ENCODE measurements around the gene R3HDM2. TPM values are rescaled to one million over a fixed set of nuclear protein-coding genes. Genes with fewer than 3 reads are reported as not detected.
A peak's percentile ranks its signal among the peaks of the same experiment; 100 is the strongest.
"Not testable (repeated sequence)": the region's sequence is repeated elsewhere in the genome, so short reads cannot be mapped to it uniquely, and the experiment has no call there.

Gene R3HDM2
- total RNA-seq, 1 experiment from 2014 or later = 9.5 TPM

DNA sequence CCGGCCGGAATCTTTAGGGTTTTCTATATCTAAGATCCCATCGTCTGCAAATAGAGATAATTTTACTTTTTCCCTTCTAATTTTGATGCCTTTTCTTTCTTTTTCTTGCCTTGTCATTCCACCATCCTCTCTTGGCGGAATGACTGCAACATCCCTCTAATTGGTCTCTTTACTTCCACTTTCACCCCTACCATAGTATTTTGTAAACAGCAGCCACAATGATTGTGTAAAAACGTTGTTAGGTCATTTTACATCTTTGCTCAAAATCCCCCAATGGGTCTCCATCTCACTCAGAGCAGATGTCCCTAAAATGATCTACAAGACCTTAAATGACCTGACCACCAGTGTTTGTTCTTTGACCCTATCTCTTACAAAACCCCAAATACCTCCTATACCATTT lies 99.9 kb downstream of the R3HDM2 start:
- DNase-seq (ENCODE audit: low spot score) = no peak

DNA sequence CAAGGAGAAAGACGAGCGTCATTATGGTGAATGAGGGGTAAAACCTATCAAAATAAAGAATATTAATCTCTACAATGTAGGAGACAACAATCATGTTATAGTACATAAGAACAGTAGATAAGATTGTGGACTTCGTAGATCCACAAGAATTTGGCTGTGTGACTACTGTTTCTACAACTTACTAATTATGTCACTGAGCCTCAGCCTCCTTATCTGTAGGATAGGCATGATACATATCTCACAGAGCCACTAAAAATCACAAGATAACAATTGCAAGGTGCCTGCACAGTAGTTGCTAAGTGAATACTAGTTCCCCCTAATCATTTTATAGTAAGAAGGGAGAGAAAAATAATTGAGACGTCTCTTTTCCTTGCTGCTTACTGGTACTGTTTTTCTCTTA lies 101.6 kb downstream of the R3HDM2 start:
- DNase-seq (ENCODE audit: low spot score) = no peak

- DNase-seq (ENCODE audit: low spot score) = no peak
These were observed 105.4 kb downstream of the R3HDM2 start for GRCh38 chr12:57325395-57325794.

DNA sequence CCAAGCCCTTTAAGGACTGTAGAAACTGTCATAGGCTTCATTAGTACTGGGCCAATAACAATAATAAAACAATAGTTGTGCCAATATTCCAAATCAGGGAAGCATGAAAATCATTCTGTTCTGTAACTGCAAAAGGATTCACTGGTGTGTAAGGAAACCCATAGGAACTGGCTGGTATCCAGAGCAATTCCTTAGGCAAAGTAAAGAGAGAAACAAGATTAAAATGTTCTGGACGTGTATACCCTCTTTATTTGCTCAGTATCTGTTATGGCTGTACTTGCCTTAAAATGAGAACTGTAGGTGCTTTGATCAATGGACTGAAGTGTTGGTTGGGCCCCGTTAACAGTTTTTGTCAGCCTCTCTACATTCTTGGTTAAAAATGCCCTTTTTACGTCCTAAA lies 107.4 kb downstream of the R3HDM2 start:
- no peak for DNase-seq (ENCODE audit: low spot score)

- DNase-seq (ENCODE audit: low spot score) = no peak
These were observed 110.2 kb downstream of the R3HDM2 start for GRCh38 chr12:57320639-57321038.

DNA sequence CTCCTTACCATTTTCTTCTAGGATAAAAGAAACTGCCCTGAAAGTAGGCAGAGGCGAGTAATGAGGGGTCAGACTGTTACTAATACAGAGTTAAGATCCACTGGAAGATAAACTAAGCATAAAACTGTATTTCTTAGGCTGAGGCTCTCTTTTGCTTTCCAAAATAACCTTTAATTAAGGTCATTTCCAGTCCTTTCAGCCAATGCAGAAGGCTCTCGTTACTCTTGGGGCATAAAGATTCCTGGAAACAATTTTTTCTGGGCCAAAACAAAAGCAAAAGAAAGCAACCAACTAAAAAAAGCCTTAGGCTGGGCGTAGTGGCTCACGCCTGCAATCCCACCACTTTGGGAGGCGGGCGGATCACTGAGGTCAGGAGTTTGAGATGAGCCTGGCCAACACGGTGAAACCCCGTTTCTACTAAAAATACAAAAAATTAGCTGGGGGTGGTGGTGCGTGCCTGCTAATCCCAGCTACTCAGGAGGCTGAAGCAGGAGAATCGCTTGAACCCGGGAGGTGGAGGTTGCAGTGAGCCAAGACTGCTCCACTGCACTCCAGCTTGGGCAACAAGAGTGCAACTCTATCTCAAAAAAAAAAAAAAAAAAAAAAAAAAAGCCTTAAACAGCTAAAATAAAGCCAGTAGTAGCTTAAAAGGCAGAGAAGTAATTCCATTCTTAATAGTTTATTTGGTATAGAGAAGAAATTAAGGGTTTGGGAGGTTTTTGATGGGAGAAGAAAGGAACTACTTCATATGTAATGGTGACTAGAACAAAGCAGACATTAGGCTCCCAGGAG lies 111.0 kb downstream of the R3HDM2 start:
- no peak for DNase-seq (ENCODE audit: low spot score)

DNA sequence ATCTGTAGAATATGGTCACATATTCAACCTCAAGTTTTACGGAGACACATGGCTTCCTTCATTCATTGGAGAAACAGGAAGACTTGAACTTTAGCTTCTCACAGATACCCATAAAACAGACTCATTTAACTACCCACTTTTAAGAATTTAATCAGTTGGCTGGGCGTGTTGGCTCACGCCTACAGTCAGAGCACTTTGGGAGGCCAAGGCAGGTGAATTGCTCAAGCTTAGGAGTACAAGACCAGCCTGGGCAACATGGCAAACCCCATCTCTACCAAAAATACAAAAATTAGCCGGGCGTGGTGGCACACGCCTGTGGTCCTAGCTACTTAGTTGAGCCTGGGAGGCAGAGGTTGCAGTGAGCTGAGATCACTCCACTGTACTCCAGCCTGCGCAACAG lies 115.2 kb downstream of the R3HDM2 start:
- DNase-seq (ENCODE audit: low spot score) = no peak

DNA sequence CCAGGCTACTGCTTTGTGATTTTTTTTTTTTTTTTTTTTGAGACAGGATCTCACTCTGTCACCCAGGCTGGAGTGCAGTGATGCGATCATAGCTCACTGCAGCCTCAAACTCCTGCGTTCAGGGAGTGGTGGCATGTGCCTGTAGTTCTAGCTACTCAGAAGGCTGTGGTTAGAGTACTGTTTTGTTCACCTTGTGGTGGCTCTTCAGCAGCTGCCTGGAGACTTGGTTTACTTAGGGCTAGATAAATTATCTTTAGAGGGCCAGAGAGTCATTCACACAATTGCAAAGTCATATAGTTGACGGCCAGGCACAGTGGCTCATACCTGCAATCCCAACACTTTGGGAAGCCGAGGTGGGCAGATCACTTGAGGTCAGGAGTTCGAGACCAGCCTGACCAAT lies 118.6 kb downstream of the R3HDM2 start:
- DNase-seq (ENCODE audit: low spot score) = not testable (repeated sequence)

GRCh38 chr12:57309420-57309819 lies 121.4 kb downstream of the R3HDM2 start:
- DNase-seq (ENCODE audit: low spot score) = no peak

- no peak for DNase-seq (ENCODE audit: low spot score)
These were observed 129.8 kb downstream of the R3HDM2 start for GRCh38 chr12:57300961-57301584.

DNA sequence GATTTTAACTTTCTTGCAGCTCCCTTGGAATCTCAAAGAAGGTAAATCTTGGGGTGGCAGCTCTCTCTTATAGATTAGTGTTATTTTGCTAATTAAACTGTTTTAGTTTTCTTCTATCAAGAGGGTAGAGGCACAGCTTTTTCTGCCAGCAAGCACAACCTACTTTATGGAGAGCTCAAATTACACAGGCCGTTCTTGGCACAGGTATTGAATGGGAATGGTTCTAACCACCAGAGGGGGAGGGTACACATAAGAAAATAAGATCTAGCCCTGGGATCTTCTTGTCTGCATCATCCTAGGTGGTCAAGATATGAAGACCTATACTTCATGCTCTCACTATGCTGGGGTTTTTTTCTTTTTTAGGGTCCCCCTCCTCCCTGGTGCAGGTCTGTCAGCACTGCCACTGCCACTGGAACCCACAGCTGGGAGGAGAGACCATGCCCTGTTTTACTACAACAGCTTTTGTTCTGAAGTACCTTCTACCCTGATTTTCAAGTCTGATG lies 131.3 kb downstream of the R3HDM2 start:
- peak; percentile 8 for DNase-seq (ENCODE audit: low spot score)

- no peak for DNase-seq (ENCODE audit: low spot score)
These were observed 134.6 kb downstream of the R3HDM2 start for GRCh38 chr12:57296291-57296690.

DNA sequence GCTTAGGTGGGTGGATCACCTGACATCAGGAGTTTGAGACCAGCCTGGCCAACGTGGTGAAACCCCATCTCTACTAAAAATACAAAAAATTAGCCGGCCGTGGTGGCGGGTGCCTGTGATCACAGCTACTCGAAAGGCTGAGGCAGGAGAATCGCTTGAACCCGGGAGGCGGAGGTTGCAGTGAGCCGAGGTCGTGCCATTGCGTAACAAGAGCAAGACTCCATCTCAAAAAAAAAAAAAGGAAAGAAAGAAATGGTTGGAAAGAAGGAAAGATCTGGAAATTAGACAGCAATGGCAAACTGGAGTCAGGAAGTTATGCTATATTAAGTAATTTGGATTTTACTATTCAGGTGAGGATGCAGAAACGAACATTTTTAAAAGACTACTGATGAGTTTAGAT lies 148.8 kb downstream of the R3HDM2 start:
- DNase-seq (ENCODE audit: low spot score) = not testable (repeated sequence)

- peak; percentile 83 for DNase-seq (ENCODE audit: low spot score)
These were observed 150.4 kb downstream of the R3HDM2 start for GRCh38 chr12:57280211-57281062.

GRCh38 chr12:57278465-57279381 lies 152.1 kb downstream of the R3HDM2 start:
- DNase-seq (ENCODE audit: low spot score) = no peak

DNA sequence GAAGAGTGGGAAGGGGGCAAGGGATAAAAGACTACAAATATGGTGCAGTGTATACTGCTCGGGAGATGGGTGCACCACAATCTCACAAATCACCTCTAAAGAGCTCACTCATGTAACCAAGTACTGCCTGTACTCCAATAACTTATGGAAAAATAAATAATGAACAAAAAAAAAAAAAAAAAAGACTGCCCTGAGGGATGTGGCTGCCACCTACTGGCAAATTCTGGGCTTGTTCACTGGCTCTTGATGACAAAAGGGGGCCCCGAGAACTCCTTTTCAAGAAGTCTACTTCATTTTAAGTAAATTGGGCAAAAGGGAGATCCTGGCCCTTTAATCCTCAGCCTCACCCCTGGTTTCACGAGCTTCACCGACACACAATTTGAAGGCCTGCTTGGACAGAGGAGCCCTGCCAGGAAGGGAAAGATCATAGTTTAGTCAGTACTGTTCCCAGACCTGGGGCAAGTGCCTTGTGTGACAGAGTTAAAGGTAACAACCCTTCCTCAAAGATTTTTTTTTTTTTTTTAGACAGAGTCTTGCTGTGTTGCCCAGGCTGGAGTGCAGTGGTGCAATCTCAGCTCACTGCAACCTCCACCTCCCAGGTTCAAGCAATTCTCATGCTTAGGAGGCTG lies 153.8 kb downstream of the R3HDM2 start:
- peak; percentile 22 for DNase-seq (ENCODE audit: low spot score)

GRCh38 chr12:57276233-57276632 lies 154.6 kb downstream of the R3HDM2 start:
- not testable (repeated sequence) for DNase-seq (ENCODE audit: low spot score)

GRCh38 chr12:57273516-57273915 lies 157.3 kb downstream of the R3HDM2 start:
- DNase-seq (ENCODE audit: low spot score) = no peak

- DNase-seq (ENCODE audit: low spot score) = no peak
These were observed 158.3 kb downstream of the R3HDM2 start for GRCh38 chr12:57272337-57273151.

- no peak for DNase-seq (ENCODE audit: low spot score)
These were observed 159.8 kb downstream of the R3HDM2 start for GRCh38 chr12:57270966-57271470.
